Memory B cell (primary cell): ENCODE results near the gene MYO9A.
A peak's percentile ranks its signal among the peaks of the same experiment; 100 is the strongest.
"Not testable (repeated sequence)": the region's sequence is repeated elsewhere in the genome, so short reads cannot be mapped to it uniquely, and the experiment has no call there.

Source experiments
- ATAC-seq: fragments of 150-1000 bp; cut with Tn5 transposase; 2 replicates; pipeline ENCODE4 v1.10.0; 2021; ENCODE audit warnings: low read depth, mild to moderate bottlenecking, moderate library complexity
- DNase-seq, 2 donors: peaks; one replicate each; pipeline ENCODE4 v3.0.0; 2022; ENCODE audit warnings: low spot score in 2 of 2
- H3K27ac Mint-ChIP-seq: one replicate; pipeline ENCODE4 v1.8.0; 2022; ENCODE audit warnings: mild to moderate bottlenecking, moderate library complexity, mixed read lengths
- H3K27me3 Mint-ChIP-seq: one replicate; pipeline ENCODE4 v1.8.0; 2022; ENCODE audit warnings: mixed read lengths
- H3K36me3 Mint-ChIP-seq: one replicate; pipeline ENCODE4 v1.8.0; 2022; ENCODE audit warnings: mild to moderate bottlenecking, mixed read lengths
- H3K4me1 Mint-ChIP-seq: one replicate; pipeline ENCODE4 v1.8.0; 2022; ENCODE audit warnings: mixed read lengths
- H3K4me3 Mint-ChIP-seq: one replicate; pipeline ENCODE4 v1.8.0; 2022; ENCODE audit warnings: mild to moderate bottlenecking, moderate library complexity, mixed read lengths
- H3K9me3 Mint-ChIP-seq: one replicate; pipeline ENCODE4 v1.8.0; 2022; ENCODE audit warnings: mixed read lengths

MYO9A gene

DNA sequence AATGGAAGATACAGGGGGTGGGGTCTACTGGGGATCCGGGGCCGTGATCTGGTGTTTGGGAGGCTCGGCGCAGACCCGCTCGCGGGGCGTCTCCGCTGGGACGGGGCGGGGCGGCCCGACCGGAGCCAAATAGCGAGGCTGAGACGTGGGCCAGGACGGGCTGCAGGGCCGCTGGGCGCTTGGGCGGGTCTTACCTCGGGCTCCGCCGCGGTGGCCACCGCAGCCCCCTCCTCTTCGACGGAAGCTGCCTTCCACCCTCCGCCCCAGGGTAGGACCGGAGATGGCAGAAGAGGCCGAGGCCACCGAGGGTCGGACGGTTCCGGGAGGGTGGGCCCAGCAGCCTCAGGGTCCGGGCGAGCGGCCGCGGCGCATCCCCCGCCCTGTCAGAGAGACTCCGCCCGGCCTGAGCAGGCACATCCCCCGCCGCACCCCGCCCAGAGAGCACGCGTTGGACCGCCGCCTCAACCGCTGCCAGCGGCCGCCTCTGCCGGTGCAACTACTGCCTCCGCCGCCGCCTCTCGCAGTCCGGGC is 399 bp downstream of the MYO9A start:
- Mint-ChIP-seq H3K27ac (peak overlapping the region; percentile 97), H3K27me3 (no peaks in the 10 kb centered on the region), H3K4me1 (peaks cover 26% of the 10 kb centered on the region), H3K36me3 (no peaks in the 10 kb centered on the region), H3K4me3 (peak overlapping the region; percentile 97), H3K9me3 (no peaks in the 10 kb centered on the region)
- ATAC-seq: peak; percentile 54
- DNase-seq: peak in 1 of 2 donors; percentile 54

DNA sequence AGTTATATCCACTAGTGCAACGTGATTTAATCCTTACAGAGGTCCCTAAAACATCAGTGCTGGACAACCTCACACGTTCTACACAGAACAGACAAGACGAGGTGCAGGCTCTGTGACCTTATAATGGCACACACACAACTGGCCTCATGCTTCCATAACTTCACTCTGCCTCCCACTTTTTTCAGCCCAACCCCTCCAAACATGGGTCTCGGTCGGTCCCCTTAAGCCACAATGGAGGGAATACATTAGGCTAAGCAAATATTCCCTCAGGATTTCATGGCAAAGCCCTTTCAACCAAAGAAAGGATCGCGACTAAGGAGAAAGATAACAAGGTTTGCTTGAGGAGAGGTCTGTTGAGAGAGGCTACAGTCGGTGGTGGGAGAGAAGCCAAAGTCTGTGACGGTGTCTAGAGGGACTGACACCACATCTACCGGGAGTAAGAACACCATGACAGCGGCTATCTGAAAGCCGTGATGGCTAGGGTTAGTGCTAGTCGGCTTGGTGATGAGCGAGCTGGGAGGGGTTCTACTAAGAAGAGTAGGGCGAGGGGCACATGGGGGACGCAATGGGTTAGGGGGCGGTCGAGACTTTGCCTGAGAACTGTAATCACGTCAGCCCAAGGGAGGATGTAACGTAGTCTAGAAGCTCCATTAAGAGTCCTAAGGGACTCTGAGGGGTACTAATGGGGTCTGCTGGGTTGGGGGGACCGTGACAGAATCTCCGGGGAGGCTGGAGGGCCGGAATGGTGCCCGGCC is 1.0 kb downstream of the MYO9A start:
- DNase-seq (no peak), ATAC-seq (peak; percentile 1)
- Mint-ChIP-seq H3K27me3 (no peaks in the 10 kb centered on the region), H3K9me3 (no peaks in the 10 kb centered on the region), H3K36me3 (no peaks in the 10 kb centered on the region), H3K4me1 (peaks cover 28% of the 10 kb centered on the region), H3K27ac (peak overlapping the region; percentile 97), H3K4me3 (peak overlapping the region; percentile 97)

DNA sequence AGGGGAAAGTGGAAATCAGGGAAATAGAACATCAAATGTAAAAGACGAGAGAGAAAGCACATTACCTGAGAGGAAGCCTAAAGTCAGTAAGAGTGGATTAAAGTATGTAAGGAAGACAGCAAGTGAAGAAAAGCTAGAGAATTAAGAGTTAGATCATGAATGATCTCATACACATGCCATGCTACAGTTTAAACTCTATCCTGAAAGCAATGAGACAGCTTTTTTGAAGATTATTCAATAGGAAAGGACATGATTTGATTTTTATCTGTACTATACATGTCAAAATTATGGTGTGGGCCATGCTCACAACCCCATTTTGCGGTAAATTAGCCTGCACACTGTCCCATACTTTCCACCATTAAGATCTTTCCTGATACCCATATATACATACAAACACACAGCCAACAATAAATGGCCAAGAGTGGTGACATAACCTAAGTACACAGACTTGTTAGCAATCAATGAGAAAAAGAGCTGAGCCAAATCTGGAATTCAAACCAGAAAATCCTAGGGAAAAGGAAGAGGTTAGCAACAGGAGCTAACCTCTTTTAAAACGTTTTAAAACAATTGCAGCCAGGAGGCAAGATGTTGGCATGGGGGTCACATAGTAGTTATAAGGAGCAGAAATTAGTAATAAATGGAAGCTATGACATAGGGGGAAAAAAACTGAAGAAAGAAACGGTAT is 4.5 kb downstream of the MYO9A start:
- Mint-ChIP-seq H3K27me3 (no peaks in the 10 kb centered on the region), H3K27ac (peak overlapping the region; percentile 3), H3K9me3 (no peaks in the 10 kb centered on the region), H3K4me3 (no peak overlapping the region), H3K36me3 (no peaks in the 10 kb centered on the region), H3K4me1 (peaks cover 23% of the 10 kb centered on the region)
- ATAC-seq: no peak
- no peak for DNase-seq

DNA sequence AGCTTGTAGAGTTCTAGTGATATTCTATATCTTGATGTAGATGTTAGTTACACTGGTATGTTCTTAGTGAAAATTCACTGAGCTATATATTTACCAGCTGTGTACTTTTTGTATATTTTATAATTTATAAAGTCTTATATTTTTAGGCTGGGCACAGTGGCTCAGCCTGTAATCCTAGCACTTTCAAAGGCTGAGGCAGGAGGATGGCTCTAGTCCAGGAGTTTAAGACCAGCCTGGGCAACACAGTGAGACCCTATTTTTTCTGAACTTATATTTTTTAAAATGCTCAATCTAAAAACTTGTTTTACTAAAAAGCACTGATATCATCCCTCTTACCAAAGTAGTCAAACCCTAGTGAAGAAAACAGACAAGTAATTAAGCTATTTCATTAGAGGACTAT is 5.1 kb downstream of the MYO9A start:
- H3K4me1 Mint-ChIP-seq: peaks cover 23% of the 10 kb centered on the region
- DNase-seq: no peak
- H3K27me3 Mint-ChIP-seq: no peaks in the 10 kb centered on the region
- peak overlapping the region; percentile 3 for H3K27ac Mint-ChIP-seq
- H3K36me3 Mint-ChIP-seq: no peaks in the 10 kb centered on the region
- H3K9me3 Mint-ChIP-seq: no peaks in the 10 kb centered on the region
- no peak overlapping the region for H3K4me3 Mint-ChIP-seq
- ATAC-seq: no peak

DNA sequence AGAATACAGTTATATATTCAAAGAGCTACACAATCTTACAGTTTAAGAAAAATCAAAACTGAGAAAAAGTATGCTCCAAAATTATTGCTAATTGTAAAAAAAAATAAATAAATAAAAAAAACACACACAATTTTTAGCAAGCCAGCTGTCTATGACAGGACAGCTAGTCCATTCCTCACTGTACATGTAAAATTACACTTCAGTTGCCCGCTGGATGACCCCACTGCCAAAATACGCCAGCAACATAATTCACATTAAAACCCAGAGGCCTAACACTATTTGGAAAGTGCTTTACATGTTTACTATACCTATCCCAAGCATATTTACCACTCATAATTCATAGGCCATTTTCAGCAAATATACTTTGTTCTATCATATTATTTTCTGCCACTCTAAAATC is 5.8 kb downstream of the MYO9A start:
- Mint-ChIP-seq H3K27me3 (no peaks in the 10 kb centered on the region), H3K9me3 (no peaks in the 10 kb centered on the region), H3K4me3 (no peak overlapping the region), H3K4me1 (peaks cover 23% of the 10 kb centered on the region), H3K27ac (no peak overlapping the region), H3K36me3 (no peaks in the 10 kb centered on the region)
- ATAC-seq: no peak
- DNase-seq: no peak

DNA sequence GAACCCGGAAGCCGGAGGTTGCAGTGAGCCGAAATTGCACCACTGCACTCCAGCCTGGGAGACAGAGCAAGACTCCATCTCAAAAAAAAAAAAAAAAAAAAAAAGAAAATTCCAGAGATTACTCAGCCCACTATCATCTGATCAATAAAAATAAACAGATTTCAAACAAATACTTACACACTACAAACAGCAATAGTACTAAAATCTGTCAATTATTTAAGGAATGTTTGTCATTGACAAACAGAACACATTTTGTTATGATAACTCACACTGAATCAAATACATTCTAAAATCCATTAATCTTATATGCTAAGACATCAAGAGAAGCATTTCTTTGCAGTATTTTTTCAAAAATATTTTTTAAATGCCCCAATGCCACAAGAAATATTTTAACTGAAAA is 7.6 kb downstream of the MYO9A start:
- H3K4me3 Mint-ChIP-seq: no peak overlapping the region
- no peaks in the 10 kb centered on the region for H3K36me3 Mint-ChIP-seq
- no peak overlapping the region for H3K27ac Mint-ChIP-seq
- ATAC-seq (no peak), DNase-seq (no peak)
- H3K9me3 Mint-ChIP-seq: no peaks in the 10 kb centered on the region
- H3K4me1 Mint-ChIP-seq: peaks cover 16% of the 10 kb centered on the region
- no peaks in the 10 kb centered on the region for H3K27me3 Mint-ChIP-seq

DNA sequence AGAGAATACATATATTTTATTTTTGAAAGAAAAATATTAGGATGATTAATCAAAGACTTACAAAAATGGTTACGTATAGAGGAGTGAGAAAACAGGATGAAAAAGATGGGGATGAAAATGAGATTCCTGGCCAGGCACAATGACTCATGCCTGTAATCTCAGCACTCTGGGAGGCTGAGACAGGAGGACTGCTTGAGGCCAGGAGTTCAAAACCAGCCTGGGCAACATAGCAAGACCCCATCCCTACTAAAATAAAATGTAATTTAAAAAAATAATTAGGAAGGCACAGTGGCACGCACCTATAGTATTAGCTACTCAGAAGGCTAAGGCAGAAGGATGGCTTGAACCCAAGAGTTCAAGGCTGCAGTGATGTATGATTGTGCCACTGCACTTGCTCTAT is 11.9 kb downstream of the MYO9A start:
- Mint-ChIP-seq H3K27me3 (no peaks in the 10 kb centered on the region), H3K9me3 (no peaks in the 10 kb centered on the region), H3K4me1 (peaks cover 17% of the 10 kb centered on the region), H3K36me3 (no peaks in the 10 kb centered on the region), H3K27ac (no peak overlapping the region), H3K4me3 (no peak overlapping the region)
- no peak for ATAC-seq
- DNase-seq: no peak

DNA sequence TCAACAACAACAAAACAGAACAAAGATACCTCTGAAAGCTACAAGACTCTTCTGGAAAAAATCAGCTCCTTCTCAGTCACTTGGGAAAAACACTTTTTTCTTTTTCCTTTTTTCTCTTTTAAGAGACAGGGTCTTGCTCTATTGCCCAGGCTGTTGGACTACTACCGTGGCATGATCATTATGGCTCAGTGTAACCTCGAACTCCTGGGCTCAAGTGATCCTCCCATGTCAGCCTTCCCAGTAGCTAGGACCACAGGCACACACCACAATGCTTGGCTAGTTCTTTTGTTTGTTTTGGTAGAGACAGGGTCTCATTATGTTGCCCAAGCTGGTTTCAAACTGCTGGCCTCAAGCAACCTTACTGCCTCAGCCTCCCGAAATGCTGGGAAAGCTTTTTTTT is 12.8 kb downstream of the MYO9A start:
- Mint-ChIP-seq H3K27me3 (no peaks in the 10 kb centered on the region), H3K27ac (no peak overlapping the region), H3K9me3 (no peaks in the 10 kb centered on the region), H3K36me3 (no peaks in the 10 kb centered on the region), H3K4me1 (peaks cover 17% of the 10 kb centered on the region), H3K4me3 (no peak overlapping the region)
- no peak for ATAC-seq
- DNase-seq: no peak

DNA sequence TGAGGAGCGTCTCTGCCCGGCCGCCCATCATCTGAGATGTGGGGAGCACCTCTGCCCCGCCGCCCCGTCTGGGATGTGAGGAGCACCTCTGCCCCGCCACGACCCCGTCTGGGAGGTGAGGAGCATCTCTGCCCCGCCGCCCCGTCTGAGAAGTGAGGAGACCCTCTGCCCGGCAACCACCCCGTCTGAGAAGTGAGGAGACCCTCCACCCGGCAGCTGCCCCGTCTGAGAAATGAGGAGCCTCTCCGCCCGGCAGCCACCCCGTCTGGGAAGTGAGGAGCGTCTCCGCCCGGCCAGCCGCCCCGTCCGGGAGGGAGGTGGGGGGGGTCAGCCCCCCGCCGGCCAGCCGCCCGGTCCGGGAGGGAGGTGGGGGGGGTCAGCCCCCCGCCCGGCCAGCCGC is 17.4 kb downstream of the MYO9A start:
- not testable (repeated sequence) for H3K4me3 Mint-ChIP-seq, ATAC-seq, DNase-seq, H3K9me3 Mint-ChIP-seq, H3K27ac Mint-ChIP-seq, H3K27me3 Mint-ChIP-seq, H3K36me3 Mint-ChIP-seq
- H3K4me1 Mint-ChIP-seq: peaks cover 22% of the 10 kb centered on the region

DNA sequence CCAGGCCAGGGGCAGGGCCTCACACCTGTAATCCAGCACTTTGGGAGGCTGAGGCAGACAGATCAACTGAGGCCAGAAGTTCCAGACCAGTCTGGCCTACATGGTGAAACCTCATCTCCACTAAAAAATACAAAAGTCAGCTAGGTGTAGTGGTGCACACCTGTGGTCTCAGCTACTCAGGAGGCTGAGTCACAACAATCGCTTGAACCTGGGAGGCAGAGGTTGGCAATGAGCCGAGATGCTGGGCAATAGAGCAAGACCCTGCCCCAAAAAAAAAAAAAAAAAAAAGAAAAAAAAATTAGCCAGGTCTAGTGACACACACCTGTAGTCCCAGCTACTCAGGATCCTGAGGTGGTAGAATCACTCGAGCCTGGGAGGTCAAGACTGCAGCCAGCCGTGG is 18.8 kb downstream of the MYO9A start:
- H3K27ac Mint-ChIP-seq: no peak overlapping the region
- H3K4me3 Mint-ChIP-seq: no peak overlapping the region
- ATAC-seq (no peak), DNase-seq (no peak)
- peaks cover 4% of the 10 kb centered on the region for H3K36me3 Mint-ChIP-seq
- peaks cover 1% of the 10 kb centered on the region for H3K9me3 Mint-ChIP-seq
- H3K27me3 Mint-ChIP-seq: no peaks in the 10 kb centered on the region
- peaks cover 18% of the 10 kb centered on the region for H3K4me1 Mint-ChIP-seq

DNA sequence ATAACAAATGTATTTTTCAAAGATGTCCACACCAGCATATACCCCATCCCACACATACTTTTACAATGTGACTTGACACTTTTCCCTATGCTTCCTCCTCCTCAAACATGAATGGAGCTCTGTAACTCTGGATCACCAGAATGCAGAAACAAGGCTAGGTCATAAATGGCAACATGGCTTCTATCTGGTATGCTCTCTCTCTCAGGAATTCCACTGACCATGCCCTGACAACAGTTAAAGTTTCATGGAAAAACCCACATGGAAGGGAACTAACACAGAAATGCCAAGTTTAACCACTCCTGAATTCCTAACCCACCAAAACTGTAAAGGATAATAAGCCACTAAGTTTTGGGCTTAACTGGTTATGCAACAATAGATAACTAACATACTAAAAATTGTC is 19.9 kb downstream of the MYO9A start:
- H3K27ac Mint-ChIP-seq: no peak overlapping the region
- no peak overlapping the region for H3K4me3 Mint-ChIP-seq
- H3K4me1 Mint-ChIP-seq: peaks cover 11% of the 10 kb centered on the region
- no peak for ATAC-seq
- DNase-seq: no peak
- peaks cover 1% of the 10 kb centered on the region for H3K9me3 Mint-ChIP-seq
- H3K36me3 Mint-ChIP-seq: peaks cover 4% of the 10 kb centered on the region
- H3K27me3 Mint-ChIP-seq: no peaks in the 10 kb centered on the region

DNA sequence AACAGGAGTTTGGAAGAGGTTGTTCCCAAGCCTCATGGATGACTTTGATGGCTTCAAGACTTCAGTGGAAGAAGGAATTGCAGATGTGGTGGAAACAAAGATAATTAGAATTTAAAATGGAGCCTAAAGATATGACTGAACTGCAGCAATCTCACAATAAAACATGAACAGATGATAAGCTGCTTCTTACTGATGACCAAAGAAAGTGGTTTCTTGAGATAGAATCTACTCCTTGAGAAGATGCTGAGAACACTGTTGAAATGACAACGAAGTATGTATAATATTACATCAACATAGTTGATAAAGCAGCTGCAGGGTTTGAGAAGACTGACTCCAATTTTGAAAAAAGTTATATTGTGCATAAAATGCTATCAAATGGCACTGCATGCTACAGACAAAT is 21.2 kb downstream of the MYO9A start:
- H3K36me3 Mint-ChIP-seq: peaks cover 7% of the 10 kb centered on the region
- no peak for ATAC-seq
- no peak for DNase-seq
- H3K4me3 Mint-ChIP-seq: no peak overlapping the region
- peaks cover 7% of the 10 kb centered on the region for H3K4me1 Mint-ChIP-seq
- H3K27me3 Mint-ChIP-seq: no peaks in the 10 kb centered on the region
- H3K9me3 Mint-ChIP-seq: peaks cover 1% of the 10 kb centered on the region
- H3K27ac Mint-ChIP-seq: peak overlapping the region; percentile 17

DNA sequence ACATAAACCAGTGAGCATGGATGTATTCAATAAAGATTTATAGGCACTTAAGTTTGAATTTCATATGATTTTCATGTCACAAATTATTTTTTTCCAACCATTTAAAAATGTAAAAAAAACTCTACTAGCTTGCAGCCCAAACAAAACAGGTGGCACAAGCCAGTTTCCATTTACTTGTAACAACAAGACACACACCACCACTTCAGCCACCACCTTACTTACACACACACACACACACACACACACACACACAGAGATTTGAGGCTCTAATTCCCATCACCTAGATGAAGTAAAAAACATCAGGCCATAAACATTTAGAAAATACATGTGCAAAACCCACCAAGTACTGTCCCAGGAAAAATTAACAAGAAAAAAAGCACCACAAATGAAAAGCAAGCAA is 25.3 kb downstream of the MYO9A start:
- Mint-ChIP-seq H3K9me3 (peaks cover 1% of the 10 kb centered on the region), H3K36me3 (peaks cover 10% of the 10 kb centered on the region), H3K4me1 (peaks cover 4% of the 10 kb centered on the region), H3K27me3 (no peaks in the 10 kb centered on the region), H3K27ac (no peak overlapping the region), H3K4me3 (no peak overlapping the region)
- DNase-seq (no peak), ATAC-seq (no peak)

DNA sequence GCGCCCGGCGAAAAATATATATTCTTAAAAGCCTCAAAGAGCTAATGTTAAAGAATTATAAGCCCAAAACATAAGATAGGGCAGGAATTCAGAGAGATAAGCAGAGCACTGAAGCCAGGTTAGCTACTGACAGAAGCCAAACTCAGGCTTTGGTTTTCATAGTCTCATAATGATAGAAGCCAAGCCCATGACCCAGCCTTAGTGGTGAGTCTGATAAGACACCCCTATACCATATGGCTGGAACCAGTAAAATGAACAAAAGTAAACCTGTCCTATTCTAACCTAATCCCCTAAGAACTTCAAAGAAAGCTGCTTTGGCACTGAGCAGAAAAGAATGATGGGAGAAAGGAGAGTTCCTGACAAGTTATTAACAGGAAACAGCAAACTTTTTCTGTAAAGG is 25.9 kb downstream of the MYO9A start:
- H3K9me3 Mint-ChIP-seq: peaks cover 1% of the 10 kb centered on the region
- no peak overlapping the region for H3K27ac Mint-ChIP-seq
- peaks cover 4% of the 10 kb centered on the region for H3K4me1 Mint-ChIP-seq
- peaks cover 11% of the 10 kb centered on the region for H3K36me3 Mint-ChIP-seq
- no peak for DNase-seq
- ATAC-seq: no peak
- no peaks in the 10 kb centered on the region for H3K27me3 Mint-ChIP-seq
- H3K4me3 Mint-ChIP-seq: no peak overlapping the region
